ENCODE results near the gene TMEM74B.

Gene TMEM74B

DNA sequence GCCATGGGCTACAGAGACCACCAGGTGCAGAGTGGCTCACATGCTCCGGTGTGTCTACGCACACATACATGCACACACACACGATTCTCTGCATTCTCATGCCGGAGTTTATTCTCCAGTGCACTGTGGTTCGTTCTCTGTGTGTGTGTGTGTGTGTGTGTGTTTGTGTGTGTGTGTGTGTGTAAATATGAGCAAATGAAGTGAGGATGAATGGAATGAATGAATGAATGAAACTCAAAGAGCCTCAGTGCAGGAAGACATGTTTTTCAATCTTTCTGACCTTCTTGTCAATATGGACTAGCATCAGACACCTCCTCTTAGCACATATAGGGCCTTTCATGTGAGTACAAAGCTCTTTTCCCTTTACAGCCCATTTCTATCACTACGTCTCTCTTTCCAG, 1.6 kb downstream of the TMEM74B start:
- in situ Hi-C loops (cut with MboI; ENCODE audit: low sequenced_read_pairs), result no loop called here

GRCh38 chr20:1182106-1182505, 2.7 kb downstream of the TMEM74B start:
- in situ Hi-C loops (cut with MboI; ENCODE audit: low sequenced_read_pairs), result no loop called here

- in situ Hi-C loops (cut with MboI; ENCODE audit: low sequenced_read_pairs), result no loop called here
Observed at GRCh38 chr20:1180949-1181348, 3.8 kb downstream of the TMEM74B start.

GRCh38 chr20:1178623-1179022, 6.2 kb downstream of the TMEM74B start:
- in situ Hi-C loops (cut with MboI; ENCODE audit: low sequenced_read_pairs), result no loop called here

- in situ Hi-C loops (cut with MboI; ENCODE audit: low sequenced_read_pairs), result no loop called here
Observed at GRCh38 chr20:1178103-1178502, 6.7 kb downstream of the TMEM74B start.

GRCh38 chr20:1177680-1178079, 7.1 kb downstream of the TMEM74B start:
- in situ Hi-C loops (cut with MboI; ENCODE audit: low sequenced_read_pairs), result no loop called here

GRCh38 chr20:1174787-1175186, 10.0 kb downstream of the TMEM74B start:
- in situ Hi-C loops (cut with MboI; ENCODE audit: low sequenced_read_pairs), result no loop called here

- in situ Hi-C loops (cut with MboI; ENCODE audit: low sequenced_read_pairs), result no loop called here
Observed at GRCh38 chr20:1173698-1174097, 11.1 kb downstream of the TMEM74B start.

- in situ Hi-C loops (cut with MboI; ENCODE audit: low sequenced_read_pairs), result no loop called here
Observed at GRCh38 chr20:1171461-1172093, 13.2 kb downstream of the TMEM74B start.

GRCh38 chr20:1169224-1169623, 15.6 kb downstream of the TMEM74B start:
- in situ Hi-C loops (cut with MboI; ENCODE audit: low sequenced_read_pairs), result no loop called here

GRCh38 chr20:1166948-1167720, 17.6 kb downstream of the TMEM74B start:
- in situ Hi-C loops (cut with MboI; ENCODE audit: low sequenced_read_pairs), result no loop called here

- in situ Hi-C loops (cut with MboI; ENCODE audit: low sequenced_read_pairs), result no loop called here
Observed at GRCh38 chr20:1165941-1166340, 18.8 kb downstream of the TMEM74B start.

DNA sequence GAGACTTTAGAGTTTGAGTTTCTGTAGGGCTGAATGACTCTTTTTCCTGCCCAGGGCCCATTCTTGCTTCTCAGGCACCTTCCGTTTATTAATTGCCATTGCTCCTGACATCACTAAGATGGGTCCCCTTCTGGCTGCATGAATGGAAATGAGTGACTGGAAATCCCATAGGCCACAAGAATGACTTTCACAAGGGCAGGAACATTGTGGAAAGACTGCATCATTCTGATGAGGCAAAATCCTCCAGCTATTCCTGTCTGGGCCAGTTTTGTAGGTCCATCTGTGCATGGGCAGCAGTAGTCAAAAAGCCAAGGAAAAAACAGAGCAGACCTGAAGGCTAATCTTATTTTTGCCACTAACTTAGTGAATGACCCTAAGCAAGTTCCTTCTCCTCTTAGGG, 19.3 kb downstream of the TMEM74B start:
- in situ Hi-C loops (cut with MboI; ENCODE audit: low sequenced_read_pairs), result no loop called here

GRCh38 chr20:1164871-1165270, 19.9 kb downstream of the TMEM74B start:
- in situ Hi-C loops (cut with MboI; ENCODE audit: low sequenced_read_pairs), result no loop called here

- in situ Hi-C loops (cut with MboI; ENCODE audit: low sequenced_read_pairs), result no loop called here
Observed at GRCh38 chr20:1163653-1164052, 21.1 kb downstream of the TMEM74B start.

GRCh38 chr20:1163105-1163504, 21.7 kb downstream of the TMEM74B start:
- in situ Hi-C loops (cut with MboI; ENCODE audit: low sequenced_read_pairs), result no loop called here

DNA sequence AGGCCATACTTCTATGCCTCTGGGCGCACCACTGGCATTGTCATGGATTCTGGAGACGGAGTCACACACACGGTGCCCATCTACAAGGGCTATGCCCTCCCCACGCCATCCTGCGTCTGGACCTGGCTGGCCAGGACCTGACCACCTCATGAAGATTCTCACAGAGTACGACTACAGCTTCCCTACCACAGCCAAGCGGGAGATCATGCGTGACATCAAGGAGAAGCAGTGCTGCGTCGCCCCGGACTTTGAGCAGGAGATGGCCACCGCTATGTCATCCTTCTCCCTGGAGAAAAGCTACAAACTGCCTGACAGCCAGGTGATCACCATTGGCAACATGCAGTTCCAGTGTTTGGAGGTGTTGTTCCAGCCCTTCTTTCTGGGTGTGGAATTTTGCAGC, 23.8 kb downstream of the TMEM74B start:
- in situ Hi-C loops (cut with MboI; ENCODE audit: low sequenced_read_pairs), result no loop called here

- in situ Hi-C loops (cut with MboI; ENCODE audit: low sequenced_read_pairs), result no loop called here
Observed at GRCh38 chr20:1160496-1160895, 24.3 kb downstream of the TMEM74B start.

DNA sequence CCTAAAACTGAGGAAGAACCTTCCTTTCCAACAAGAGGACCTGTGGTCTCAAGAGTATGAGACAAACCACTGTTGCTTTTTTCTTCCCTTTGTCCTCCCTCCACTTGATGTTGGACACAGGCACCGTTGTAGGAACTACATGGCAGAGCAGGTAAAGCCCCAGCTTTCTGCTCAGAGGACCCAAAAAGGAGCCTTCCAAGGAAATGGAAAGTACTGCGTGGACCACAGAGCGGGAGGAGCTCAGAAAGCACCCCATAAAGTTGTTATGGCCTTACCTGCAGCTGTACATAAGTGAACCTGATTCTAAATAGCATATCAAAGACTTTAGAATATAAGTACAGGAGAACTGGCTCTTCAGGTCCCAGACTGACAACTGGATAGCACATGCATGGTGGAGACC, 29.4 kb downstream of the TMEM74B start:
- in situ Hi-C loops (cut with MboI; ENCODE audit: low sequenced_read_pairs), result no loop called here

- in situ Hi-C loops (cut with MboI; ENCODE audit: low sequenced_read_pairs), result no loop called here
Observed at GRCh38 chr20:1154691-1155090, 30.1 kb downstream of the TMEM74B start.

- in situ Hi-C loops (cut with MboI; ENCODE audit: low sequenced_read_pairs), result no loop called here
Observed at GRCh38 chr20:1154226-1154625, 30.6 kb downstream of the TMEM74B start.

DNA sequence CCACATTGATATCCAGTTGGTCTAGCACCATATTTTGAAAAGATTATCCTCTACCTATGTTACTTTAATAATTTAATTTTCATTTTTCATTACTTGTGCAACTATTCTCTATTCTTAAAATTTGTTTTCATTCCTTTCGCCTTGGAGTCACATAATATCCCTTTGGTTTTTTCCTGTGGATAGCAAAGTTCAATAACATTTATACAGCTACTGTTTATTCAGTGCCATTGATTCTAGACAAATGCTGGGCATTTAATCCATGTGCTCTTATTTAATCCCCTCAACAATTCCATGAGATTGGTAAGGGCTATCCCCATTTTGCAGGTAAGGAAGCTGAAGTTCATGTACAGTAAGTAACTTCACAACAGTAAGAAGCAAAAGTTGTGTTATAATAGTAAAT, 33.8 kb downstream of the TMEM74B start:
- in situ Hi-C loops (cut with MboI; ENCODE audit: low sequenced_read_pairs), result no loop called here

DNA sequence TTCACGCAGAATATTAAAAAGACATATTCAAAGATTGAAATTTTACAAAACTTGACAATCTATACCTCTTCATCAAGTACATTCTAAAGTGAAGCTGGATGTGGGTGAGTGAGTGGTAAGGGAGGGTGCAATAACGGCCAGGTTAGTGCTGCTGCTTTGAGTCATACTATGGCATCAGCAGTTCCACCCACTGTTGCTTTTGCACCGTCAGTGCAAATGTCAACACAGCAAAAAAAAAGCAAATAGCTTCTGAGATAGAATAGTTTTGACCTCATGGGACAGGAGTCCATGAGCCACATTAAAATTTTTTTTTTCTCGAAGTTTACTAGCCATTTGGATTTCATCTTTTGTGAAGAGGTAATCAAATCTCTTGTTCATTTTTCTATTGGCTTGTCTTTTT, 34.6 kb downstream of the TMEM74B start:
- in situ Hi-C loops (cut with MboI; ENCODE audit: low sequenced_read_pairs), result no loop called here

Measured in hTERT RPE-1 (cell line).